HG02763 (cell line): ENCODE results near the gene GNB3.

Experiments used
- ATAC-seq: cut with Tn5 transposase; IDR thresholded peaks from one replicate; pipeline ENCODE4 v1.9.1; 2021; ENCODE audit warnings: mild to moderate bottlenecking, moderate library complexity; ENCODE audit not compliant: unreplicated experiment

The GNB3 gene

DNA sequence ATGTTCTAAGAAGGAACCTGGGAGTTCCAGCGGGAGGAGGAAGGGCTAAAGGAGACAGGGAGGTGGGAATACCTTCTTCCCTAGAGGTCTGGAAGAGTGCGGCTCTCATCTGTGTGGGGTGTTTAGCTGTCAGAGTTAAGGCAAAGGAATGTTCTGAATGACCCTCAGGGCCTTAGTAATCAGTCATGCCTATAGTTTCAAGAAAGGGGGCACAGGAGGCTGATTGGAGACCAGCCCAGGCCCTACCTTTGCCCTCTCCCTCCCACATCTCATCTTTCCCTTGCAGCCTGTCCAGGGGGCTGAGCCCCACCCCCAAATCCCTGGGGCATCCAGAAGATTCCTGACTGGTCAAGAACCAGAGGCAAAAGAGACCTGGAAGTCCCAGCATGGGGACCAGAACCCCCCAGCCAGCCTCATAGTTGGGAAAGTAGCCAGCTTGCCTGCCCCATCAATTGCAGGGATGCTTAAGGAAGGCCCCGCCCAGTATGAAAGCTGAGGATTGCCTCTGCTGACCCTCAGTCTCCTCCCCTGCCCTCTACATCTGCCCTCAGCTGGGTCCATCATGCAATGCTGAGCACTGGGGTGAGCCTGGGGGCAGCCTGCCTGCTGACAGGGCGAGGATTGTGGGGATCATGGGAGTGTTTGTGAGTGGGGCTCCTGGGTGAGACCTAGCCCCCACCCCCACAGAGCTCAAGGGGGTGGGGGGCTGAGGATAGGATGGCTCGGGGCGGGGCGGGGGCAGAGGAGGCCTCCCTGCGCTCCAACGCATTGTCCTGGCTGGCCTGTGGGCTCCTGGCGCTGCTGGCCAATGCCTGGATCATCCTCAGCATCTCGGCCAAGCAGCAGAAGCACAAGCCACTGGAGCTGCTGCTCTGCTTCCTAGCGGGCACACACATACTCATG lies 17.3 kb upstream of the GNB3 start:
- ATAC-seq = no peak

DNA sequence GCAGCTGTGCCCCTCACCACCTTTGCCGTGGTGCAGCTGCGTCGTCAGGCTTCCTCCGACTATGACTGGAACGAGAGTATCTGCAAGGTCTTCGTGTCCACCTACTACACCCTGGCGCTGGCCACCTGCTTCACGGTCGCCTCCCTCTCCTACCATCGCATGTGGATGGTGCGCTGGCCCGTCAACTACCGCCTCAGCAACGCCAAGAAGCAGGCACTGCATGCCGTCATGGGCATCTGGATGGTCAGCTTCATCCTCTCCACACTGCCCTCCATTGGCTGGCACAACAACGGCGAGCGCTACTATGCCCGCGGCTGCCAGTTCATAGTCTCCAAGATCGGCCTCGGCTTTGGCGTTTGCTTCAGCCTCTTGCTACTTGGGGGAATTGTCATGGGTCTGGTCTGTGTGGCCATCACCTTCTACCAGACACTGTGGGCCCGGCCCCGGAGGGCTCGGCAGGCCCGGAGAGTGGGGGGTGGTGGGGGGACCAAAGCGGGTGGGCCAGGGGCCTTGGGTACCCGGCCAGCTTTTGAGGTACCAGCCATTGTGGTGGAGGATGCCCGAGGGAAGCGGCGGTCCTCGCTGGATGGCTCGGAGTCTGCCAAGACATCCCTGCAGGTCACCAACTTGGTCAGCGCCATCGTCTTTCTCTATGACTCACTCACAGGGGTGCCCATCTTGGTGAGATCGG lies 16.5 kb upstream of the GNB3 start:
- ATAC-seq = no peak

DNA sequence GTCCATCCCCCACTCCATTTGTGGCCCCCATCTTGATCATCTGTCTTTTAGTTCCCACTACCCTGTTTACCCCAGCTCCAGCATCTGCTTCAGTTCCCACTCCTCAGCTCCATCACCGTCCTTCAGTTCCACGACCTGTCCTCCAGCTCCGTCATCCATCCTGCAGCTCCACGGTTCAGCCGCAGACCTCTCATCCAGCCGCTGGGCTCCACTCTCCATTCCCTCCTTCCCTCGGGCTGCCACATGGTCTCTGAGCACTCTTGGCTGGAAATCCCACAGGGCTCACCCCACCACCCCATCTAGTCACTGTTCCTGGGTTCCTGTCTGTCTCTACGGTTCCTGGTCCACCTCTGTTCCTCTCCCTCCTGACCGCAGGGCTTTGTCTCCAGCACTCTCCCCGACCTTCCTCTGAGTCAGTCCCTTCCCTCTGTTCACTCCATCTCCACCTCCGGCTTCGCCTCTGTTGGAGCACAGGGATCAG lies 15.8 kb upstream of the GNB3 start:
- no peak for ATAC-seq

- no peak for ATAC-seq
Observed at GRCh38 chr12:6825398-6826124, 15.2 kb upstream of the GNB3 start.

GRCh38 chr12:6826125-6826733 lies 14.5 kb upstream of the GNB3 start:
- ATAC-seq = no peak

- no peak for ATAC-seq
Observed at GRCh38 chr12:6826734-6827436, 13.8 kb upstream of the GNB3 start.

DNA sequence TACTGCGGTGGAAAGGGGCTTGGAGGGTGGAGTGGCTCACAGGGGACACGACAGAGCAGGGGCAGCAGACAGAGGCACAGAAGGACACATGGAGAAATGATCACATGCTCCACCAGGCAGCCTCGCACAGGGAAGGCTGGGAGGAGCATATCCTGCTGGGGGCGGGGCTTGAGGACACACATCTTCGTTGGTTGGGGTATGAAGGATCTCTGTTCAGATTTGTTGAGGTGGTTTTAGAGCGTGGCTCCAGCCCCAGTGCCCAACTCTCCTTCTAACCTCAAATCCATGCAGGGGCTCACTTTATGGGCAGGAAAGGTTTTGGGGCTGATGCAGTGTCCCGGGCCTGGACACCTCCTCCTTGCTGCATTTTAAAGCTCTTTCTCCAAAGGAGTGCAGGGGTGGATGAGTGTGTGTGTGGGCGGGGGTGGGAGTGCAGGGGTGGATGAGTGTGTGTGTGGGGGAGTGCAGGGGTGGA lies 13.3 kb upstream of the GNB3 start:
- no peak for ATAC-seq

DNA sequence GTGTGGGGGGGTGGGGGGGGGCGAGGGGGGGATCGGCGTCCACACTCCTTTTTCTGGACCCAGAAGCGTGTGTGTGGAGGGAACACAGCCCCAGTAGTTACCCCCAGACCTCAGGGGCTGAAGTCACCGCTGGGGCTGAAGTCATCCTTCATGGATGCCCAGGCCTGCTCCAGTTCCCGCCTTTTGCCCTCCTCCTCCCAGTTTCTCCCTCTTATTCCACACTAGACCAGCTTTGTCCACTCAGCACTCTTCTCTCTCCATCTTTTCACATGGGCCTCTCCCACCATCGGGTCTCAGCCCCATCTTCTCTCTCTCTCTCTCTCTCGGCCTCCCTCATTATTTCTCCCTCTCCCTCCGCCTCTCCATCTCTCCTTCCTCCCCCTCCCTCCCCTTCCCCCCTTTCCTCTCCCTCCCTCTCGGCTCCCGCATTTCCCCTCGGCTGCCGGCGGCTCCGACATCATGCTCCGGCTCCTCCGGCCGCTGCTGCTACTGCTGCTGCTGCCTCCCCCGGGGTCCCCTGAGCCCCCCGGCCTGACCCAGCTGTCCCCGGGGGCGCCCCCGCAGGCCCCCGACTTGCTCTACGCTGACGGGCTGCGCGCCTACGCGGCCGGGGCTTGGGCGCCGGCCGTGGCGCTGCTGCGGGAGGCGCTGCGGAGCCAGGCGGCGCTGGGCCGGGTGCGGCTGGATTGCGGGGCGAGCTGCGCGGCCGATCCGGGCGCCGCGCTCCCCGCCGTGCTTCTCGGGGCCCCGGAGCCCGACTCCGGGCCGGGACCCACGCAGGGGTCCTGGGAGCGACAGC lies 12.5 kb upstream of the GNB3 start, which contains the start of gene P3H3:
Gene P3H3 (plus strand): TSS at position 426 of the 799 bp plus-strand sequence. CDS start 34 bp downstream, at position 460.
- no peak for ATAC-seq

GRCh38 chr12:6828781-6829535 lies 11.8 kb upstream of the GNB3 start:
- ATAC-seq = no peak

DNA sequence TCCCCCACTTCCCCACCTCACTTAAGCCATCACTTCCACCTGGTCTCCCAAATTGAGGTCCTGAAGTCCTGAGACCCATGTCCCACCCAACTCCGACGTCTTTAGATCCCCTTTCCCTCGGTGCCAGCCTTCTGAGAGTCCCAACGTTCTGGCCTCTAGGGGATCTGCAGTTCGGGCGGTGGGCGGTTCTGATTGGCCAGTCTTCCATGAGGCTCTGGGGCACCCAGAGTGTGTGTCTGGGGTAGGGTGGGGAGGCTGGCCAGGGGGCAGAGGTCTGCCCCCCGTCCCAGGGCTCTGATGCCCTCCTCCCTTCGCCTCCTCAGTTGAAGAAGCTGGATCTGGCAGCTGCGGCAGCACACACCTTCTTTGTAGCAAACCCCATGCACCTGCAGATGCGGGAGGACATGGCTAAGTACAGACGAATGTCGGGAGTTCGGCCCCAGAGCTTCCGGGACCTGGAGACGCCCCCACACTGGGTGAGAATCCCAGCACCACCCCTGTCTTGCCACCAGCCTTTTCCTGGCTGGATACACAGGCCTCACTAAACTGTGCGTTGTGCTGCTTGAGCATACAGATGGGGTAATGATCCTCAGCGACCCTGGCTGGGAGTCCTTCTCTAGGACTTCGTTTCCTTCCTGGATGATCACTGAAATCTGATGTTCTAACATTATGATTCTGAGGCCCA lies 11.0 kb upstream of the GNB3 start:
- no peak for ATAC-seq

DNA sequence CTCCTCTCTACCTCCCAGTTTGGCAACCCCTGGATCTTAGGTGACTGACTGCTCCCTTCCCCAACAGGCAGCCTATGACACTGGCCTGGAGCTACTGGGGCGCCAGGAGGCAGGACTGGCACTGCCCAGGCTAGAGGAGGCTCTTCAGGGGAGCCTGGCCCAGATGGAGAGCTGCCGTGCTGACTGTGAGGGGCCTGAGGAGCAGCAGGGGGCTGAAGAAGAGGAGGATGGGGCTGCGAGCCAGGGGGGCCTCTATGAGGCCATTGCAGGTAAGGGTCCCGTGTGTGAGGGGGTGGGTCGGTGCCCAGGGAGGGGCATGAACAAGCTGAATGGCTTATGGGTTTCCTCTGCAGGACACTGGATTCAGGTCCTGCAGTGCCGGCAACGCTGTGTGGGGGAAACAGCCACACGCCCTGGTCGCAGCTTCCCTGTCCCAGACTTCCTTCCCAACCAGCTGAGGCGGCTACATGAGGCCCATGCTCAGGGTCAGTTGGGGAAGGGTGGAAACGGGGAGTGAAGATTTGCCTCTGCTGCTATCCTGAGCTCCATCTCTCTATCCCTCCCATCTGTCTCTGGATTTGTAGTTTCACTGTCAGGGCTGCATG lies 10.3 kb upstream of the GNB3 start:
- ATAC-seq = no peak

DNA sequence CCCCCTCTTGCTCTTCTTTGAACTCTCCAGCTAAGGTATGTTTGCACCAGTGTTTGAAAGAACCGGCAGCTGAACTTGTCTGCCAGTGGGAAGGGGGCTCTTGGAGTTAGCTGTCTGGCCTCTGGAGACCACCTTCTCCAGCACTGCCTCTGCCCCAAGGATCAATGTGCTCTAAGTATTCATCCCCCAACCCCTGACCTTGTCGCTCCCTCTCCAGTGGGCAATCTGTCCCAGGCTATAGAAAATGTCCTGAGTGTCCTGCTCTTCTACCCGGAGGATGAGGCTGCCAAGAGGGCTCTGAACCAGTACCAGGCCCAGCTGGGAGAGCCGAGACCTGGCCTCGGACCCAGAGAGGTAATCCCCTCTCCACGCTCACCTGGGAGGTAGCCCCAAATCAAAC lies 9.7 kb upstream of the GNB3 start:
- ATAC-seq = no peak

GRCh38 chr12:6831450-6831995 lies 9.2 kb upstream of the GNB3 start:
- ATAC-seq = no peak

- ATAC-seq = no peak
Observed at GRCh38 chr12:6832125-6832524, 8.6 kb upstream of the GNB3 start.

GRCh38 chr12:6833189-6833890 lies 7.4 kb upstream of the GNB3 start:
- ATAC-seq = no peak

GRCh38 chr12:6834254-6834653 lies 6.5 kb upstream of the GNB3 start:
- no peak for ATAC-seq

- ATAC-seq = no peak
Observed at GRCh38 chr12:6834873-6835272, 5.9 kb upstream of the GNB3 start.
